KMS-11 (cell line): ENCODE measurements around the gene STX8.

ENCODE experiments used
- H2AFZ ChIP-seq: fragments of 200-600 bp; sonication (generic); 2 replicates; pipeline ENCODE4 v1.6.1; 2016; ENCODE audit warnings: antibody characterized with exemption, mixed run types, low read depth
- H3K27ac ChIP-seq: fragments of 200-600 bp; sonication (generic); 2 replicates; pipeline ENCODE4 v1.6.1; 2016; ENCODE audit warnings: mild to moderate bottlenecking, mixed run types
- H3K27me3 ChIP-seq: fragments of 200-600 bp; sonication (generic); 2 replicates; pipeline ENCODE4 v1.6.1; 2017; ENCODE audit warnings: mild to moderate bottlenecking, low read depth, mixed run types, moderate library complexity; ENCODE audit not compliant: insufficient read depth
- H3K36me3 ChIP-seq: fragments of 200-600 bp; sonication (generic); 2 replicates; pipeline ENCODE4 v1.6.1; 2017; ENCODE audit warnings: mild to moderate bottlenecking, mixed run types; ENCODE audit not compliant: insufficient read depth
- H3K4me1 ChIP-seq: fragments of 200-600 bp; sonication (generic); 2 replicates; pipeline ENCODE4 v1.6.1; 2016; ENCODE audit warnings: mild to moderate bottlenecking, low read depth, mixed run types; ENCODE audit not compliant: poor library complexity, severe bottlenecking
- H3K4me2 ChIP-seq: fragments of 200-600 bp; sonication (generic); 2 replicates; pipeline ENCODE4 v1.7.0; 2016; ENCODE audit warnings: mild to moderate bottlenecking, mixed run types
- H3K4me3 ChIP-seq: fragments of 200-600 bp; sonication (generic); IDR thresholded peaks from 2 replicates; pipeline ENCODE4 v1.6.1; 2017; ENCODE audit warnings: low read depth, low read length, mixed read lengths; ENCODE audit not compliant: insufficient read depth
- H3K79me2 ChIP-seq: fragments of 200-600 bp; sonication (generic); 2 replicates; pipeline ENCODE4 v1.6.1; 2016; ENCODE audit warnings: low read depth, mixed run types; ENCODE audit not compliant: insufficient read depth
- H3K9ac ChIP-seq: fragments of 200-600 bp; sonication (generic); 2 replicates; pipeline ENCODE4 v1.6.1; 2016; ENCODE audit warnings: mild to moderate bottlenecking, mixed run types
- H4K20me1 ChIP-seq: fragments of 200-600 bp; sonication (generic); 2 replicates; pipeline ENCODE4 v1.6.1; 2016; ENCODE audit warnings: mild to moderate bottlenecking, mixed run types; ENCODE audit not compliant: insufficient read depth
- CTCF ChIP-seq: fragments of 200-600 bp; sonication (generic); conservative IDR thresholded peaks from 2 replicates; pipeline ENCODE4 v1.6.1; 2017; ENCODE audit warnings: low read depth, mild to moderate bottlenecking, antibody characterized with exemption, low read length, moderate library complexity, mixed read lengths

STX8 gene

GRCh38 chr17:9274973-9275372 lies 300.6 kb downstream of the STX8 start:
- H3K4me1 ChIP-seq, result no peaks in the 10 kb centered on the region
- no peaks in the 10 kb centered on the region for H3K36me3 ChIP-seq
- TF ChIP-seq CTCF, result no peak
- H3K27me3 ChIP-seq, result no peaks in the 10 kb centered on the region
- no peaks in the 10 kb centered on the region for H3K79me2 ChIP-seq
- H3K27ac ChIP-seq, result no peak overlapping the region
- no peak overlapping the region for H3K4me3 ChIP-seq
- H3K4me2 ChIP-seq, result no peak overlapping the region
- no peaks in the 10 kb centered on the region for H4K20me1 ChIP-seq
- H2AFZ ChIP-seq, result no peak overlapping the region
- H3K9ac ChIP-seq, result no peak overlapping the region

- H3K79me2 ChIP-seq, result no peaks in the 10 kb centered on the region
- no peaks in the 10 kb centered on the region for H4K20me1 ChIP-seq
- TF ChIP-seq CTCF, result no peak
- no peaks in the 10 kb centered on the region for H3K4me1 ChIP-seq
- H3K27me3 ChIP-seq, result no peaks in the 10 kb centered on the region
- H2AFZ ChIP-seq, result no peak overlapping the region
- H3K27ac ChIP-seq, result no peak overlapping the region
- H3K4me2 ChIP-seq, result no peak overlapping the region
- H3K36me3 ChIP-seq, result no peaks in the 10 kb centered on the region
- no peak overlapping the region for H3K4me3 ChIP-seq
- H3K9ac ChIP-seq, result no peak overlapping the region
These were observed 301.9 kb downstream of the STX8 start for GRCh38 chr17:9273428-9274391.

GRCh38 chr17:9272501-9273200 lies 303.0 kb downstream of the STX8 start:
- Histone ChIP-seq H3K4me1 (no peaks in the 10 kb centered on the region), H3K36me3 (no peaks in the 10 kb centered on the region), H3K4me3 (no peak overlapping the region), H3K79me2 (no peaks in the 10 kb centered on the region), H4K20me1 (no peaks in the 10 kb centered on the region), H3K4me2 (no peak overlapping the region), H2AFZ (no peak overlapping the region), H3K27me3 (no peaks in the 10 kb centered on the region), H3K9ac (no peak overlapping the region), H3K27ac (no peak overlapping the region)
- no peak for TF ChIP-seq CTCF

- Histone ChIP-seq H3K4me2 (no peak overlapping the region), H3K27ac (no peak overlapping the region), H4K20me1 (no peaks in the 10 kb centered on the region), H3K4me3 (no peak overlapping the region), H3K27me3 (no peaks in the 10 kb centered on the region), H3K79me2 (no peaks in the 10 kb centered on the region), H3K36me3 (no peaks in the 10 kb centered on the region), H3K9ac (no peak overlapping the region), H2AFZ (no peak overlapping the region), H3K4me1 (no peaks in the 10 kb centered on the region)
- TF ChIP-seq CTCF, result no peak
These were observed 303.6 kb downstream of the STX8 start for GRCh38 chr17:9271989-9272388.
